T-helper 2 cell treated with Interferon-gamma antibody and Interleukin-4, amounts not matched to agents 5 μg/mL and 100 μg/mL, for 36 hours (primary cell): Measurements from ENCODE around the gene ICE1.
"Not testable (repeated sequence)": the region's sequence is repeated elsewhere in the genome, so short reads cannot be mapped to it uniquely, and the experiment has no call there.

Experiments used
- DNase-seq: peaks from one replicate; pipeline ENCODE4 v3.0.0; 2021; ENCODE audit warnings: low spot score
- H3K27ac Mint-ChIP-seq: one replicate; pipeline ENCODE4 v1.8.0; 2021; ENCODE audit warnings: mild to moderate bottlenecking, mixed read lengths
- H3K27me3 Mint-ChIP-seq: one replicate; pipeline ENCODE4 v1.8.0; 2021; ENCODE audit warnings: low read depth, mixed read lengths
- H3K36me3 Mint-ChIP-seq: one replicate; pipeline ENCODE4 v1.8.0; 2021; ENCODE audit warnings: low read depth, mixed read lengths
- H3K4me1 Mint-ChIP-seq: one replicate; pipeline ENCODE4 v1.8.0; 2021; ENCODE audit warnings: low read depth, mixed read lengths
- H3K4me3 Mint-ChIP-seq: one replicate; pipeline ENCODE4 v1.8.0; 2022; ENCODE audit warnings: mild to moderate bottlenecking, moderate library complexity, mixed read lengths
- H3K9me3 Mint-ChIP-seq: one replicate; pipeline ENCODE4 v1.8.0; 2021; ENCODE audit warnings: mixed read lengths

The ICE1 gene

DNA sequence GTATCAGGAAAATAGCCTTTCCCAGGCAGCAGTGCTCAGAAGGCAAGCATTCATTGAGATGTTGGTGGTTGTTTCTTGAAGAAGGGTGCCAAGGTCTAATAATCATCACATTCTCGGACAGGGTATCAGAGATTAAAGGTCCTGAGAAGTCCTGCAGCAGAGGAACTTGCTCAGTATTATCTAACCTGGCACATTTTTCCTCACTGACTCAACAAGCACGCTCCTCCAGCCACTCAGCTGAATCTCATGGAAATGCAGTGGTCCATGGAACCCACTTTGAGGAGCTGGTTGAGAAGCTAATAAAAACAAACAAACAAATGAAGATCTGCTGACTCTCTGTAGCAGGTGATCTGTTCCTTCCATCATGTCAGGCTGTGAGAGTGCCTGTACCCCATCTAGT lies 35.3 kb upstream of the ICE1 start:
- Mint-ChIP-seq H3K4me3 (no peak overlapping the region), H3K27ac (no peak overlapping the region), H3K27me3 (no peaks in the 10 kb centered on the region), H3K4me1 (no peaks in the 10 kb centered on the region), H3K36me3 (no peaks in the 10 kb centered on the region), H3K9me3 (no peaks in the 10 kb centered on the region)
- no peak for DNase-seq

DNA sequence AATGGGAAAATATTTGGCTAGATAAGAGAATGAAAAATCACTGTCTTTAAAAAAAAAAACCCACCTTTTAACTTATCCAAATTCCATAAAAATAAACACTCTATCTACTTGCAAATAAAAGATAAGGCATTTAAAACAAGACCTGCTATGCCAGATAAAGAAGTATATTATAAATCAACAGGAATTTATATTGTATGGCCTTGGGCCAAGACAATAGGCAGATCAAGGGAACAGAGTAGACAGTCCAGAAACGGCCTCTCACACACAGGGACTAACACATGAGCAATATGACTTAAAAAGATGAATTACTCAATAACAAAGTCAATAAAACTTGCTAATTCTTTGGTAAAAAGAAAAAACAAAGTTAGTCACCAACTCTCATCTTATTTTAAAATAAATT lies 34.7 kb upstream of the ICE1 start:
- Mint-ChIP-seq H3K4me3 (no peak overlapping the region), H3K36me3 (no peaks in the 10 kb centered on the region), H3K27me3 (no peaks in the 10 kb centered on the region), H3K27ac (no peak overlapping the region), H3K4me1 (no peaks in the 10 kb centered on the region), H3K9me3 (no peaks in the 10 kb centered on the region)
- DNase-seq = no peak

DNA sequence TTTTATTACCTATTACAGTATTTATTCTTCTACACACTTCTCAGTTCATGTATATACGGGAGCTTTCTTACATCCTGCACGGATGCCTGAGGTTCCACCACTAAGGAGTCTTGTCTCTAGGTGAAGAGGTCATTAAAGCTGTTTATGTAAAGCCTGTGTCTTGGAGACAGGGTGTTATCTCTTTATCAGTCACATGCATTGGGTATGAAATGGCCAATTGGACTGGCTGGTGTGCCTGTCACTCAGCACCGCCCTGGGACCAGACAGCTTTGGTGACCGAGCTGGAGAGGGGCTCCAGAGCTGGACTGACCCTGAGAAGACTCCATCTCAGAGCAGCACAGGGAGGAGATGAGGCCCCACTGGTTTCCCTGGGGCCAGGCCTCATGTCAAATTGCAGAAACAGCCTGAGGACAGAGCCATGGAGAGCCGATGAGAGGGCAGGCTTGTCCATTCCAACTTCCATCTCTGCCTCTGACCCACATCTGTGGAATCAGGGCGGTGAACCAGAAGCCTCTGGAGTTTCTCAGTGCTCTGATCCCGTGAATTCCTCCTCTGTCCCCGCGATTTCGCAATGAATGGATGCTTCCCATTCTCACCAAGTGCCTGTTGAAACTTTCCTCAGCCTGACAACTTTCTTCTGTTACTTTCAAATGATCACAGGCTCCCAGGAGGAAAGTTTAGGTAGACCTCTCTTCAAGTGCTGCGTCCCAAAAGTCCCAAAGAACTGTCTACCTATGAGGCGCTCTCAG lies 32.2 kb upstream of the ICE1 start:
- H3K36me3 Mint-ChIP-seq, H3K4me1 Mint-ChIP-seq, H3K4me3 Mint-ChIP-seq, DNase-seq, H3K27me3 Mint-ChIP-seq, H3K9me3 Mint-ChIP-seq, H3K27ac Mint-ChIP-seq: not testable (repeated sequence)

GRCh38 chr5:5392504-5392903 lies 30.0 kb upstream of the ICE1 start:
- not testable (repeated sequence) for H3K4me1 Mint-ChIP-seq, DNase-seq, H3K27ac Mint-ChIP-seq, H3K4me3 Mint-ChIP-seq, H3K27me3 Mint-ChIP-seq, H3K36me3 Mint-ChIP-seq, H3K9me3 Mint-ChIP-seq

- not testable (repeated sequence) for H3K4me3 Mint-ChIP-seq, DNase-seq, H3K9me3 Mint-ChIP-seq
These were observed 28.0 kb upstream of the ICE1 start for GRCh38 chr5:5394384-5394986.

GRCh38 chr5:5395093-5395492 lies 27.4 kb upstream of the ICE1 start:
- H3K27me3 Mint-ChIP-seq, H3K36me3 Mint-ChIP-seq, H3K4me3 Mint-ChIP-seq, H3K27ac Mint-ChIP-seq, H3K9me3 Mint-ChIP-seq, H3K4me1 Mint-ChIP-seq, DNase-seq: not testable (repeated sequence)

More at GRCh38 chr5:5394384-5394986, 28.0 kb upstream of the ICE1 start:
- H3K27ac Mint-ChIP-seq, H3K4me1 Mint-ChIP-seq, H3K27me3 Mint-ChIP-seq, H3K36me3 Mint-ChIP-seq: not testable (repeated sequence)

DNA sequence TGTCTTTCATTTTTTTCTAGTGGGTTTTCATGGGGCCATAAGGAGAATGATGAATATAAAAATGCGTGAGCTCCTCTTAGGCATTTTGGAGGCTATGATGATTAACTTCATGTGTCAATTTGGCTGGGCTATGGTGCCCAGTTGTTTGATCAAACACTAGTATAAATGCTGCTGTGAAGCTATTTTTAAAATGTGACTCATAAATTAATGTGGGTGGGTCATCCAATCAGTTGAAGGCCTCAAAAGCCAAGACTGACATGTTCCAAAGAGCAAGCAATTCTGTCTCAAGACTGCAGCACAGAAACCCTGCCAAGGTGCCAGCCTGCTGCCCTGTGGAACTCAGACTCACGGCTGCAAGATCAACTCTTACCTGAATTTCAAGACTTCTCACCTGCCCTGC lies 24.4 kb upstream of the ICE1 start:
- no peak overlapping the region for H3K4me3 Mint-ChIP-seq
- H3K4me1 Mint-ChIP-seq = no peaks in the 10 kb centered on the region
- H3K9me3 Mint-ChIP-seq = no peaks in the 10 kb centered on the region
- H3K27ac Mint-ChIP-seq = no peak overlapping the region
- H3K36me3 Mint-ChIP-seq = no peaks in the 10 kb centered on the region
- no peaks in the 10 kb centered on the region for H3K27me3 Mint-ChIP-seq
- no peak for DNase-seq

DNA sequence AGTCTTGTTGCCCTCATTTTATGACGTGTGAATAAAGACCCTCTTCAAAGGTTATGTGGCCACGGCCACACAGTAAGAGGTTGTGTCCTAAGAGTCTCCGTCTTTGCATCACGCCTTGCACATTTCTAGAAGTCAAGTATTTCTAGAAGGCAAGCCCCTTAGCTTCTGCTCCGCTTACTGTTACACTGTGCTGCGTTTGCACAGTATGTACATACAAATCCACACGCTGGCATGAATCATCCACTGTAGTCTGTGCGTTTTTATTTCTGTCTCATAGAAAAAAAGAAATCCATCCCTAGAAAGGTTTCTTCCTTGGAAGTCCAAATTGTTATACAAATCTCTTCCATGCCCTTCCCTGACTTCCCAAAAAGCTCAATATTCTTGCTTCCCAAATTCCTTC lies 21.4 kb upstream of the ICE1 start:
- no peaks in the 10 kb centered on the region for H3K27me3 Mint-ChIP-seq

GRCh38 chr5:5403741-5404140 lies 18.7 kb upstream of the ICE1 start:
- Mint-ChIP-seq H3K4me3 (no peak overlapping the region), H3K27ac (no peak overlapping the region), H3K9me3 (peaks cover 6% of the 10 kb centered on the region), H3K36me3 (no peaks in the 10 kb centered on the region), H3K4me1 (no peaks in the 10 kb centered on the region), H3K27me3 (no peaks in the 10 kb centered on the region)
- no peak for DNase-seq

More for the DNA sequence above, 21.4 kb upstream of the ICE1 start:
- H3K36me3 Mint-ChIP-seq = no peaks in the 10 kb centered on the region
- H3K27ac Mint-ChIP-seq = no peak overlapping the region
- no peaks in the 10 kb centered on the region for H3K9me3 Mint-ChIP-seq
- H3K4me3 Mint-ChIP-seq = no peak overlapping the region
- no peaks in the 10 kb centered on the region for H3K4me1 Mint-ChIP-seq
- no peak for DNase-seq

DNA sequence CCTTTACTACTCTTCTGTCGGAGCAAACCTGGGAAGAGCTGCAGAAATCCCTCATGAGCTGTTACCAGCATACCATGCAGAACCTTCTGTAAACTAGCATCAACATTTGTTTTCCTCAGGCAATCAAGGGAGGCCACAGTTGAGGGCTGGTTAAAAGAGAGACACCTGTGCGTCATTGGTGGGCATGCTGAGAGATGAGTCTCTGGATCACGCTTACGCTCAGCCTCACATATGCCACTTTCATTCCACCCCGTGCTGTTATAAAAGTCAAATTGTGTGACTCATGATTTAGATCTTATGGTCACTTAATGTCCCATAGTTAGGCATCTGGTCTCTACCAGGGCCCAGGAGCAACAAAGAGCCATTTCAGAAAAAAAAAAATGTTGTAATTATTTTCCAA lies 18.1 kb upstream of the ICE1 start:
- Mint-ChIP-seq H3K36me3 (no peaks in the 10 kb centered on the region), H3K27me3 (no peaks in the 10 kb centered on the region), H3K4me3 (no peak overlapping the region), H3K4me1 (no peaks in the 10 kb centered on the region), H3K9me3 (peaks cover 6% of the 10 kb centered on the region), H3K27ac (no peak overlapping the region)
- no peak for DNase-seq

GRCh38 chr5:5405441-5405840 lies 17.0 kb upstream of the ICE1 start:
- Mint-ChIP-seq H3K36me3 (no peaks in the 10 kb centered on the region), H3K4me3 (no peak overlapping the region), H3K4me1 (no peaks in the 10 kb centered on the region), H3K27ac (no peak overlapping the region), H3K27me3 (no peaks in the 10 kb centered on the region), H3K9me3 (peaks cover 12% of the 10 kb centered on the region)
- no peak for DNase-seq

GRCh38 chr5:5407924-5408323 lies 14.6 kb upstream of the ICE1 start:
- Mint-ChIP-seq H3K27ac (no peak overlapping the region), H3K4me1 (no peaks in the 10 kb centered on the region), H3K4me3 (no peak overlapping the region), H3K27me3 (no peaks in the 10 kb centered on the region), H3K9me3 (peaks cover 21% of the 10 kb centered on the region), H3K36me3 (no peaks in the 10 kb centered on the region)
- no peak for DNase-seq

DNA sequence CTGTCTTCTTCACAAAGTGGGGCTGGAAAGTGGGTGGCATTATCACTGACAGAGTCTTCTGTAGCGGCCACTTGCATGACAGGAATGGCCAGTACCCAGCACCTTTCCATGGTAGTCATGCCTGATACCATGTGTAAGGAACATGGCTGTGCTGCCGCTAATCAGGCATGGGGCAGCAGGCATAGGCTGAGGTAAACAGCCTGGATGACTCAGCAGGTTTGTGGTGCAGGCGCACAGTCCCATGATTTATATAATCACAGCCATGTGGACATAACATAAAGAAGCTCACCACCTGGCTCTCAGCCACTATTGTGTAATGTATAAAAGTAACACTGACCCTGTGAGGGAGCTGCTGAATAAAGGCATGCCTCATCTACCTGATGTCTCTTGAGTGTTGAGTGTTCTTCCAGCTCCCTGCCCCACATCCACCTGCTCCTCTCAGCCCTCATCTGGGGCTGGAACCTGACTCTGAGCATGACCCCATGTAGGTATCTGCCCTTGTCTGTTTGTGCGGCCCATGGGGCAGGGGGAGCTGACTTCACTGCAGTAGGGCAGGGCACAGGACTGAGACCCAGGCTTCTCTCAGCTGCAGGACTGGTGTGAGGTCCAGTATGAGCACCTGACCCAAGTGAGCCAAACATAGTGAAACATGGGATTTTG lies 13.2 kb upstream of the ICE1 start:
- Mint-ChIP-seq H3K36me3 (no peaks in the 10 kb centered on the region), H3K4me1 (no peaks in the 10 kb centered on the region), H3K27me3 (no peaks in the 10 kb centered on the region), H3K27ac (no peak overlapping the region), H3K9me3 (peaks cover 21% of the 10 kb centered on the region), H3K4me3 (no peak overlapping the region)
- no peak for DNase-seq

DNA sequence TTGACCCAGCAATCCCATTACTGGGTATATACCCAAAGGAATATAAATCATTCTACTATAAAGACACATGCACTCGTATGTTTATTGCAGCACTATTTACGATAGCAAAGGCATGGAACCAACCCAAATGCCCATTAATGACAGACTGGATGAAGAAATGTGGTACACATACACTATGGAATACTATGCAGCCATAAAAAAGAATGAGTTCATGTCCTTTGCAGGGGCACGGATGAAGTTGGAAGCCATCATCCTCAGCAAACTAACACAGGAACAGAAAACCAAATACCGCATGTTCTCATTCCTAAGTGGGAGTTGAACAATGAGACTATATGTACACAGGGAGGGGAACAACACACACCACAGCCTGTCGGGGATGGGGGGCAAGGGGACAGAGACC lies 8.6 kb upstream of the ICE1 start:
- H3K27ac Mint-ChIP-seq, H3K4me1 Mint-ChIP-seq, H3K27me3 Mint-ChIP-seq, DNase-seq, H3K36me3 Mint-ChIP-seq, H3K4me3 Mint-ChIP-seq: not testable (repeated sequence)
- peaks cover 15% of the 10 kb centered on the region for H3K9me3 Mint-ChIP-seq
